Lung (tissue), 12 donors: ENCODE measurements around the gene ASIC2. TPM values are rescaled to one million over a fixed set of nuclear protein-coding genes. Genes with fewer than 3 reads are reported as not detected.

Source experiments
- ATAC-seq: fragments of 200-7000 bp; cut with Tn5 transposase; one replicate; pipeline ENCODE4 v1.9.1; 2020; ENCODE audit warnings: moderate number of reproducible peaks; ENCODE audit not compliant: insufficient read depth, low FRiP score
- DNase-seq, 3 donors: peaks; one replicate each; pipeline ENCODE4 v3.0.0-alpha.2; 2013 to 2017
- H3K27ac ChIP-seq, 2 donors: one replicate each; pipeline ENCODE4 v1.5.1; 2013; ENCODE audit warnings: mild to moderate bottlenecking in 2 of 2, moderate library complexity in 2 of 2, control low read depth in 1 of 2, inconsistent platforms in 1 of 2, low read depth in 1 of 2, low read length in 1 of 2
- H3K27me3 ChIP-seq, 3 donors: one replicate each; pipeline ENCODE4 v1.5.1; 2013; ENCODE audit warnings: low read length in 2 of 3; ENCODE audit not compliant: control insufficient read depth in 3 of 3, insufficient read depth in 3 of 3
- H3K36me3 ChIP-seq, 4 donors: one replicate each; pipeline ENCODE4 v1.5.1; 2013; ENCODE audit warnings: low read length in 4 of 4, mild to moderate bottlenecking in 1 of 4, moderate library complexity in 1 of 4; ENCODE audit not compliant: control insufficient read depth in 4 of 4, insufficient read depth in 4 of 4
- H3K4me1 ChIP-seq, 5 donors: one replicate each; pipeline ENCODE4 v1.5.1; 2013; ENCODE audit warnings: low read length in 5 of 5, mild to moderate bottlenecking in 2 of 5, moderate library complexity in 1 of 5; ENCODE audit not compliant: control insufficient read depth in 5 of 5, insufficient read depth in 5 of 5
- H3K4me3 ChIP-seq: one replicate; pipeline ENCODE4 v1.5.1; 2013; ENCODE audit warnings: mild to moderate bottlenecking, control low read depth, moderate library complexity
- H3K9ac ChIP-seq, 2 donors: one replicate each; pipeline ENCODE4 v1.5.1; 2013; ENCODE audit warnings: low read length in 2 of 2, control low read depth in 1 of 2; ENCODE audit not compliant: insufficient read depth in 1 of 2
- H3K9me3 ChIP-seq, 4 donors: one replicate each; pipeline ENCODE4 v1.5.1; 2013; ENCODE audit warnings: low read length in 3 of 4, mild to moderate bottlenecking in 1 of 4, moderate library complexity in 1 of 4; ENCODE audit not compliant: control insufficient read depth in 4 of 4, insufficient read depth in 3 of 4
- WGBS, 2 donors: extraction: QIAGEN DNeasy Blood & Tissue Kit; methylation state at CpG; one replicate each; pipeline ENCODE4 v1.1.7; 2013; 5-methylcytosine and 5-hydroxymethylcytosine counted together
- polyA plus RNA-seq, 2 donors: library from polyadenylated mRNA; stranded (reverse); fragments of 200-250 nt; gene quantifications; one replicate each; pipeline ENCODE4 v1.2.1, GENCODE V29; 2013
- total RNA-seq, 2 donors: library from RNA; depleted of rRNA in 1 of 2; stranded (reverse); fragments of >200 nt in 1 of 2; gene quantifications; one replicate each; pipeline ENCODE4 v1.2.1, GENCODE V29; 2014 to 2021
- TF ChIP-seq, protein P1 (sequence below): IDR thresholded peaks from 2 replicates; pipeline ENCODE4 v1.5.1; 2012; ENCODE audit warnings: mild to moderate bottlenecking; ENCODE audit errors: control extremely low read depth, extremely low read depth
- donor health status: control.
- donor health status: control.
- donor health status: Bipolar disorder and iron deficiency.
- donor health status: healthy.
- donor health status: DM: yes; HTN: yes; CAD: no.

The ASIC2 gene
- total and polyA plus RNA-seq, 4 donors, result 0.03 to 0.28 (median 0.14) TPM; not detected in 1

DNA sequence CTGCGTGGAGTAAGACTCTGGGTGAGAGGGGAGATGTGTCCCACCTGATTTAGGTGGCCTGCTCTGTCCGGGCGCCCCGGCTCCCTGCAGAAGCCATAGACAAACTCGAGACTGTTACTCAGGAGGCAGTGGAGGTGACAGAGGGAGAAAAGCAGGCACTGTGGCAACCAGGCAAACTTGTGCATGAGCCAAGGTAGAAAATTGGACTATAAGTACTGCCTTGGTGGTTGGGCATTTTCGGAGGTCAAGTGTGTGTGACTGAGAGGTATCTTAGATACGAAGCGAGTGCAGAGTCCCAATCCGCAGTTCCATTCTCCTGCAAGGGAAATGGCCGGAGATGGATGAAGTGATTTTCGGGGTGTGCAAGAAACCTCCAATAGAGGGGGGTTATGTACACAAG, 328.6 kb downstream of the ASIC2 start:
- H3K9me3 ChIP-seq, result no peaks in the 10 kb centered on the region
- H3K27ac ChIP-seq, result no peak overlapping the region
- no peaks in the 10 kb centered on the region for H3K4me1 ChIP-seq
- no peak overlapping the region for H3K4me3 ChIP-seq
- no peaks in the 10 kb centered on the region for H3K36me3 ChIP-seq
- WGBS, 2 donors, result 83 to 87% methylated on average over 11 of the region's 11 CpGs
- no peak overlapping the region for H3K9ac ChIP-seq
- TF ChIP-seq, protein P1, sequence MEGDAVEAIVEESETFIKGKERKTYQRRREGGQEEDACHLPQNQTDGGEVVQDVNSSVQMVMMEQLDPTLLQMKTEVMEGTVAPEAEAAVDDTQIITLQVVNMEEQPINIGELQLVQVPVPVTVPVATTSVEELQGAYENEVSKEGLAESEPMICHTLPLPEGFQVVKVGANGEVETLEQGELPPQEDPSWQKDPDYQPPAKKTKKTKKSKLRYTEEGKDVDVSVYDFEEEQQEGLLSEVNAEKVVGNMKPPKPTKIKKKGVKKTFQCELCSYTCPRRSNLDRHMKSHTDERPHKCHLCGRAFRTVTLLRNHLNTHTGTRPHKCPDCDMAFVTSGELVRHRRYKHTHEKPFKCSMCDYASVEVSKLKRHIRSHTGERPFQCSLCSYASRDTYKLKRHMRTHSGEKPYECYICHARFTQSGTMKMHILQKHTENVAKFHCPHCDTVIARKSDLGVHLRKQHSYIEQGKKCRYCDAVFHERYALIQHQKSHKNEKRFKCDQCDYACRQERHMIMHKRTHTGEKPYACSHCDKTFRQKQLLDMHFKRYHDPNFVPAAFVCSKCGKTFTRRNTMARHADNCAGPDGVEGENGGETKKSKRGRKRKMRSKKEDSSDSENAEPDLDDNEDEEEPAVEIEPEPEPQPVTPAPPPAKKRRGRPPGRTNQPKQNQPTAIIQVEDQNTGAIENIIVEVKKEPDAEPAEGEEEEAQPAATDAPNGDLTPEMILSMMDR, result no peak
- peaks cover 0 to 5% (median 0%) of the 10 kb centered on the region in 3 donors for H3K27me3 ChIP-seq
- ATAC-seq (no peak), DNase-seq (no peak)
